ENCODE data around the gene GALNT7.

The GALNT7 gene

GRCh38 chr4:173291899-173292298, 123.3 kb downstream of the GALNT7 start:
- no peak for TF ChIP-seq CTCF (IDR thresholded peaks at IDR 0.05; ENCODE audit: extremely low read depth, missing control alignments)
- no peak for DNase-seq (ENCODE audit: low spot score)

DNA sequence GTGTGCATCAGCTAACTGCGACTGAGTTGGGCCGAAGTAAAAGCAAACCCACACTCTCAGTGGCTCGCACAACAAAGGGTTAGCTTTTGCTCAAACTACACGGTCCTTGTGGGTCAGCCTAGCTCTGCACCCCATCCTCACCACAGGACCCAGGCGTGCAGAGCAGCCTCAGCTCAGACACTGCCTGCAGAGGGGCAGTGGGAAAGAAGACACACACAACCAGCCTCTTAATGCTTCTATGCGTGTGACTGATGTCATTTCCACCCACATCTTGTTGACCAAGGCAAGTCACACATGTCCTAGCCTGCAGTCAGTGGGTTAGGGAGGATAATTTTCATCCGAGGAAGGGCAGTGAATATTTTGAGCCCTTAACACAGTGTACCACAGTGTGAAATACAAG, 125.1 kb downstream of the GALNT7 start:
- DNase-seq (ENCODE audit: low spot score): no peak
- no peak for TF ChIP-seq CTCF (IDR thresholded peaks at IDR 0.05; ENCODE audit: extremely low read depth, missing control alignments)

DNA sequence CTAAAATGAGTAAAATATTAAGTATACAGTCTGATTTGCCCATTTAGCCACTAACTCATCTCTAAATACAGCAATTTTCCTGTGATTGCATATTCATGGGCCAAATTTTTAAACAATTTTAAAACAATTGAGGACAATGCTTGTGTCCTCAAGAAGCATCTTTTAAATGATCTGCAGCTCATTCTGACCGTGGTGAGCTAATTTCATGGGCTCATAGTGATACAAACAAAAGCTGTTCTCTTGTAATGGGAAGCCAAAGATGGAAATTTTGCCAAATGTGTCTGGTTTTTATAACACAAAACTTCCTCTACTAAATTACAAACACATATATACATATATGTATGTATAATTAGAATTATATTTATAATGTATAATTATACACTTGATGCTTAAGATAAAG, 125.8 kb downstream of the GALNT7 start:
- no peak for DNase-seq (ENCODE audit: low spot score)
- TF ChIP-seq CTCF (IDR thresholded peaks at IDR 0.05; ENCODE audit: extremely low read depth, missing control alignments): no peak

GRCh38 chr4:173301518-173302201, 133.0 kb downstream of the GALNT7 start:
- peak; percentile 33 for DNase-seq (ENCODE audit: low spot score)

GRCh38 chr4:173307778-173308177, 139.2 kb downstream of the GALNT7 start:
- TF ChIP-seq CTCF (IDR thresholded peaks at IDR 0.05; ENCODE audit: extremely low read depth, missing control alignments): no peak
- DNase-seq (ENCODE audit: low spot score): no peak

More at GRCh38 chr4:173301518-173302201, 133.0 kb downstream of the GALNT7 start:
- TF ChIP-seq CTCF (IDR thresholded peaks at IDR 0.05; ENCODE audit: extremely low read depth, missing control alignments): peak; percentile 59

GRCh38 chr4:173311368-173311767, 142.8 kb downstream of the GALNT7 start:
- no peak for DNase-seq (ENCODE audit: low spot score)
- no peak for TF ChIP-seq CTCF (IDR thresholded peaks at IDR 0.05; ENCODE audit: extremely low read depth, missing control alignments)

GRCh38 chr4:173314715-173315114, 146.1 kb downstream of the GALNT7 start:
- TF ChIP-seq CTCF (IDR thresholded peaks at IDR 0.05; ENCODE audit: extremely low read depth, missing control alignments): no peak
- no peak for DNase-seq (ENCODE audit: low spot score)
